Activated T-helper 1 cell treated with anti-CD3 and anti-CD28 coated beads, Interleukin-12 subunit alpha, Interleukin-12 subunit beta, Interleukin-2, Interleukin-4 antibody, amounts not matched to agents 30 ng/mL and 10 ng/mL and 1 ng/mL, durations not matched to agents 14 hours and 24 hours and 36 hours (primary cell): ENCODE results near the gene PPP1R18. TPM values are rescaled to one million over a fixed set of nuclear protein-coding genes. Genes with fewer than 3 reads are reported as not detected.
"Not testable (repeated sequence)": the region's sequence is repeated elsewhere in the genome, so short reads cannot be mapped to it uniquely, and the experiment has no call there.

ENCODE experiments used
- DNase-seq: peaks from one replicate; pipeline ENCODE4 v3.0.0; 2021; ENCODE audit warnings: low spot score
- H3K27ac Mint-ChIP-seq: one replicate; pipeline ENCODE4 v1.8.0; 2021; ENCODE audit warnings: mild to moderate bottlenecking, mixed read lengths
- H3K27me3 Mint-ChIP-seq: one replicate; pipeline ENCODE4 v1.8.0; 2022; ENCODE audit warnings: mild to moderate bottlenecking, moderate library complexity, mixed read lengths; ENCODE audit not compliant: insufficient read depth
- H3K36me3 Mint-ChIP-seq: one replicate; pipeline ENCODE4 v1.8.0; 2021; ENCODE audit warnings: low read depth, mixed read lengths
- H3K4me1 Mint-ChIP-seq: one replicate; pipeline ENCODE4 v1.8.0; 2021; ENCODE audit warnings: low read depth, mixed read lengths
- H3K4me3 Mint-ChIP-seq: one replicate; pipeline ENCODE4 v1.8.0; 2021; ENCODE audit warnings: mild to moderate bottlenecking, moderate library complexity, mixed read lengths
- H3K9me3 Mint-ChIP-seq: one replicate; pipeline ENCODE4 v1.8.0; 2021; ENCODE audit warnings: mixed read lengths
- intact Hi-C: fragments of 100-400 bp; cut with micrococcal nuclease; formaldehyde crosslinking; loops from one replicate; pipeline ENCODE4 v1.15.1; 2024
- total RNA-seq: library from RNA; stranded (reverse); gene quantifications from 2 replicates; pipeline ENCODE4 v1.2.3, GENCODE V29; 2022

PPP1R18 gene
- total RNA-seq, 1 donor from 2014 or later = 213 TPM

DNA sequence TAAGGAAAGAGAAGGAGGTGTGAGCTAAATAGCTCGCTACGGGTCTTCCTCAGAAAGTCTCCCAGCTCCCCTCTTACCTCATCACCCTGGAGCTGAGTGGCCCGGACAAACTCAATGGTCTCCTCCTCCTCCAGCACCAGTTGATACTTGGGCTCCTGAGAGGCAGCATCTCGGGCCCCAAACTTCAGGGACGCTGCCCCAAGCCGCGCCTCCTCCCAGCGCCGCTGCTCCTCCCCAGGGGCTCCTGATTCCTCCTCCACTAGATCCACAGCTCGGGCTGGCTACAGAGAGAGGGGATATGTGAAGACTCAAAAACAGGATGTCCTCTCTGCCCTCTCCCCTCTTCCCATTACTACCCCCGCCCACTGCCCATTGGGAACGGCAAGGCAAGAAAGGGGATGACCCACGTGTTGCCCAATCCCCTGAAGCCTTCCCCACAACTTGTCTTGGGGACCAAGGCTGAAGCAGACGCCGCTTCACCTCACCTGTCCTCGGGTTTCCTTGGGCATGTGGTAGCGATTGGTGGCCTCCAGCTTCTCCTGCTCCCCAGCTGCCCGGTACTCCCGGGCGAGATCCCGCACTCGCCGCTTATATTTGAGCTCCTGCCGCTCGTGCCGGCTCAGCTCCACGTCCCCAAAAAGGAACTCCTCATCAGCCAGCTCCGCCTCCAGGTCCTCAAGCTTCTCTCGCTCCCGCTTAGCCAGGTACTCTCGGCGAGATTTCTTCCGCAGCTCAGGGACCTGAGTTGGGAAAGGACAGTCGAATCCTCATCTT, 21.3 kb downstream of the PPP1R18 start:
- H3K27me3 Mint-ChIP-seq = no peaks in the 10 kb centered on the region
- peak overlapping the region; percentile 31 for H3K27ac Mint-ChIP-seq
- peaks cover 41% of the 10 kb centered on the region for H3K36me3 Mint-ChIP-seq
- no peak for DNase-seq
- intact Hi-C loops = no loop called here
- H3K4me1 Mint-ChIP-seq = peaks cover 16% of the 10 kb centered on the region
- H3K9me3 Mint-ChIP-seq = no peaks in the 10 kb centered on the region
- no peak overlapping the region for H3K4me3 Mint-ChIP-seq

DNA sequence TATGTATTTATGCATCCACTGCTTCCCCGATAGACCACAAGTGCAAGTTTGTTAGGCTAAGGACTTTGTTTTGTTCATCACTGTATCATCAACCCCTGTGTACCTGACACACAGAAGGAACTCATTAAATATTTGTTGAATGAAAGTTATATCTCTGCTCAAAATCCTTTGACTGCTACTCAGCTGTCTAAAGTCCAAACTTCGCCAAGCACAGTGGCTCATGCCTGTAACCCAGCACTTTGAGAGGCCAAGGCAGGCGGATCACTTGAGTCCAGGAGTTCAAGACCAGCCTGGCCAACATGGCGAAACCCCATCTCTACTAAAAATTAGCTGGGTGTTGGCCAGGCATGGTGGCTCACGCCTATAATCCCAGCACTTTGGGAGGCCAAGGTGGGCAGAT, 28.5 kb downstream of the PPP1R18 start:
- intact Hi-C loops = not testable (repeated sequence)

GRCh38 chr6:30657454-30657853, 29.0 kb downstream of the PPP1R18 start:
- intact Hi-C loops = no loop called here
- peaks cover 61% of the 10 kb centered on the region for H3K36me3 Mint-ChIP-seq
- no peak overlapping the region for H3K4me3 Mint-ChIP-seq
- no peak for DNase-seq
- H3K9me3 Mint-ChIP-seq = no peaks in the 10 kb centered on the region
- no peaks in the 10 kb centered on the region for H3K27me3 Mint-ChIP-seq
- peaks cover 10% of the 10 kb centered on the region for H3K4me1 Mint-ChIP-seq
- peak overlapping the region; percentile 9 for H3K27ac Mint-ChIP-seq

More for the DNA sequence above, 28.5 kb downstream of the PPP1R18 start:
- DNase-seq, H3K9me3 Mint-ChIP-seq, H3K4me3 Mint-ChIP-seq, H3K27me3 Mint-ChIP-seq: not testable (repeated sequence)
- Mint-ChIP-seq H3K27ac (peak overlapping the region; percentile 9), H3K4me1 (peaks cover 10% of the 10 kb centered on the region), H3K36me3 (peaks cover 66% of the 10 kb centered on the region)

- Mint-ChIP-seq H3K27ac (no peak overlapping the region), H3K4me1 (peaks cover 10% of the 10 kb centered on the region), H3K36me3 (peaks cover 59% of the 10 kb centered on the region), H3K4me3 (no peak overlapping the region), H3K27me3 (no peaks in the 10 kb centered on the region), H3K9me3 (no peaks in the 10 kb centered on the region)
- no peak for DNase-seq
- intact Hi-C loops = no loop called here
Observed at GRCh38 chr6:30656513-30656912, 29.9 kb downstream of the PPP1R18 start.

- intact Hi-C loops = no loop called here
- no peak for DNase-seq
- Mint-ChIP-seq H3K4me3 (no peak overlapping the region), H3K27me3 (no peaks in the 10 kb centered on the region), H3K4me1 (peaks cover 10% of the 10 kb centered on the region), H3K9me3 (no peaks in the 10 kb centered on the region), H3K36me3 (peaks cover 65% of the 10 kb centered on the region), H3K27ac (no peak overlapping the region)
Observed at GRCh38 chr6:30655743-30656094, 30.7 kb downstream of the PPP1R18 start.

DNA sequence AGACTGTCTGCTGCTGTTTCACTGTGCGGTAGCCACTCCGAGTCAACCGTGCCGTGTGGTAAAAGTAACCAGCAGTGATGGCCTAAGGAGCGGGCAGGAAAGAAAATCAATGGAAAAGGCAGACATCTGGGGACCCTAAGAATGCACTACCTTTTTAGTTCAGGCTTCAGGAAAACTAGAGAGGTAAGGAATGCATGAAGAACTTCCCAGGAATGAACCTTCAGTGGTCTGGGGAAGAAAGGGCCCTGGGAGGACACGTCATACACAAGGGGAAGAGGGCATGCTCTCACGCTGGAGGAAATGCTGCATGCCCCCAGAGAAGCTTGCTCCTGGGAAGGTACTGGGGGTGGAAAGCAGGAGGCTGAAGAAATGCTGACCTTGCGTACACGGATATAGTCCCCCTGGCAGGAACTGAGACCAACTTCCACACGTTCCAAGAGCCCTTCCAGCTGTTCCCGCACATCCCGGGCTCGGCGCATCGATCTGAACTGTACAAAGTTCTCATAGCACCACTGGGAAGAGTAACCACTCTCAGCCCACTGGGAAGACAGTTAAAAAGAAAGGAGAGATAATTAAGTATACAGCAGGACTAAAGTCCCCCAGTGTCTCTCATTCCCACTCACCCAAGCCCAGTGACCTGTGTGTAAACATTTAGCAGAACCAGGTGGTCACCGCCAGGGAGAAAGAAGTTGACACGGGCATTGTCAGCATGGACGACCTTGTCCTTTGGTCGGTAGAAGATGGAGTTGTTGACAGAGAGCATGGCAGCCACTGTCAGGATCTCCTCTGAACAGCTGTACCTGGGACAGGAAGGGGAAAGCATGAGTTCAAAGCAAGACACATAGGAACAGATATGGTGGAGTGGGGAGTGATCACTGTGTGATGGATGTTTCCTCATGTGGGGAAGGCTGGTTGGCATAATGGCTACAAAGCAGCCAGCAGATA, 31.4 kb downstream of the PPP1R18 start:
- Mint-ChIP-seq H3K36me3 (peaks cover 61% of the 10 kb centered on the region), H3K4me1 (peaks cover 10% of the 10 kb centered on the region), H3K27me3 (no peaks in the 10 kb centered on the region), H3K9me3 (no peaks in the 10 kb centered on the region), H3K4me3 (no peak overlapping the region), H3K27ac (peak overlapping the region; percentile 40)
- DNase-seq = no peak
- intact Hi-C loops = no loop called here

- Mint-ChIP-seq H3K9me3 (no peaks in the 10 kb centered on the region), H3K27ac (no peak overlapping the region), H3K36me3 (peaks cover 38% of the 10 kb centered on the region), H3K4me3 (no peak overlapping the region), H3K4me1 (peaks cover 13% of the 10 kb centered on the region), H3K27me3 (no peaks in the 10 kb centered on the region)
- DNase-seq = no peak
- intact Hi-C loops = no loop called here
Observed at GRCh38 chr6:30651143-30651542, 35.3 kb downstream of the PPP1R18 start.

- no peaks in the 10 kb centered on the region for H3K27me3 Mint-ChIP-seq
- H3K36me3 Mint-ChIP-seq = peaks cover 27% of the 10 kb centered on the region
- peak overlapping the region; percentile 90 for H3K4me3 Mint-ChIP-seq
- H3K27ac Mint-ChIP-seq = peak overlapping the region; percentile 91
- H3K9me3 Mint-ChIP-seq = no peaks in the 10 kb centered on the region
- peaks cover 19% of the 10 kb centered on the region for H3K4me1 Mint-ChIP-seq
- intact Hi-C loops = loop anchor here (1.0 kb wide), 6 partner anchors 26 to 261 kb away; partner anchors contain the start of genes DHX16, GTF2H4, MDC1 and MRPS18B
- DNase-seq = peak; percentile 73
Observed at GRCh38 chr6:30647242-30648116, 39.0 kb downstream of the PPP1R18 start.

DNA sequence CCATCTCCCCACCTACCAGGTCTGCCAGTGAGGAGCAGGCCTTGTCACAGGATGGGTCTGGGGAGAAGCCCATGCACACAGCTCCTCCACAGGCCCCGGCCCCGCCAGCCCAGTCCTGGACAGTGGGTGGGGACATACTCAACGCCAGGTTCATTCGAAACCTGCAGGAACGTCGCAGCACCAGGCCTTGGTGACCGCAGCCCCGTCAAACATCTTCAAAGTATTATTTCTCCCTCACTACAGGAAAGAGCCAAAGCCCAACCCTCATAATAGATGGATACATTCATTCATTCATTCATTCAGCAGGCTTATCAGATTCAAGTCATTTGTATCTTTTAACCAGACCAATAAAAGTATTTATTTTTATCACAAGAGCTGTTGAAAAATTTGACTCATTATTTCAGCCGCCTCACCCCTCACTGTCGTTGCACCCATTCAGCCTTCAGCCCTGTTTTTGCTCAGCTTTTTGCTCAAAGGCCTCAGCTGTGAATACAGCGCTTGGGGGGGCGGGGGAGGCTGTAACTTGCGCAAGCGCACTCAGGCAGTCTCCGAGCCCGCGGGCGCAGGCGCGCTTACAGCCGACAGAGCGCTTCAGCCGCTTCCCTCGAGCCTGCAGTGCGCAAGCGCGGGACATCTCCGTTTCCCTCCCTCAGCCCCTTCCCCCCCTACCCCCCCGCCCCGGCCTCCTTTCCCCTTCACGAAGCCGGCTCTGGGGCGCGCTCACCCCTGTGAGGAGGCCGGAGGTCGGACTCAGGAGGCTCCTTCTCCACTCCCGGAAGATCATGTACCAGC, 39.8 kb downstream of the PPP1R18 start, which contains the start of gene C6orf136:
C6orf136 (plus strand) TSS at position 684 of the 792 bp plus-strand sequence; CDS start at position 783, 99 bp downstream.
- H3K4me3 Mint-ChIP-seq = peak within 1 kb of the TSS; percentile 90
- intact Hi-C loops = loop anchor here (1.0 kb wide), 8 partner anchors 20 to 262 kb away; partner anchors contain the start of genes ABCF1, ATAT1, DHX16 and GTF2H4
- peaks cover 22% of the 10 kb centered on the region for H3K36me3 Mint-ChIP-seq
- H3K27me3 Mint-ChIP-seq = no peaks in the 10 kb centered on the region
- DNase-seq = peak; percentile 89
- peak within 1 kb of the TSS; percentile 91 for H3K27ac Mint-ChIP-seq
- H3K4me1 Mint-ChIP-seq = peaks cover 23% of the 10 kb centered on the region
- no peaks in the 10 kb centered on the region for H3K9me3 Mint-ChIP-seq

DNA sequence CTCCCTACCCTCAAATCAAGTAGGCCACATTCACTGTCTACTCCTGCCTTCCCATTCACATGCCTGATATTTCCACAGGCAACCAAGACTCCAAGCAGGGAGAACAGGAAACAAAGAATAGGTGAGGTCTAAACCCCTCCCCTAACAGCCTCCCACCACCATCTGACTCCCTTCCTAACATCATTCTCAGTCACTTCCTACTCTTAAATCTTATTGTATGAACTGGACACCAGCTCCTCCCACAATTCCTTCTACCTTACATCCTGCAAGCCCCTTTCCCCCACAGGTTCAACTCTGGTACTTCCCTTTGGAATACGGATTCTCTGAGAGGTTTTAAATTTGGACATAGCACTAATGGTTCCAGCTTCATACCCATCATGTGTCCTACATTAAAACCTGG, 40.5 kb downstream of the PPP1R18 start:
- intact Hi-C loops = loop anchor here (1.0 kb wide), 2 partner anchors 20 to 75 kb away; partner anchors contain the start of genes ABCF1 and ATAT1
- DNase-seq = no peak
- peak overlapping the region; percentile 60 for H3K27ac Mint-ChIP-seq
- peaks cover 29% of the 10 kb centered on the region for H3K4me1 Mint-ChIP-seq
- H3K36me3 Mint-ChIP-seq = peaks cover 23% of the 10 kb centered on the region
- peak overlapping the region; percentile 90 for H3K4me3 Mint-ChIP-seq
- no peaks in the 10 kb centered on the region for H3K27me3 Mint-ChIP-seq
- no peaks in the 10 kb centered on the region for H3K9me3 Mint-ChIP-seq

- H3K27ac Mint-ChIP-seq = no peak overlapping the region
- no peaks in the 10 kb centered on the region for H3K9me3 Mint-ChIP-seq
- peaks cover 26% of the 10 kb centered on the region for H3K36me3 Mint-ChIP-seq
- intact Hi-C loops = no loop called here
- H3K27me3 Mint-ChIP-seq = no peaks in the 10 kb centered on the region
- no peak overlapping the region for H3K4me3 Mint-ChIP-seq
- H3K4me1 Mint-ChIP-seq = peaks cover 38% of the 10 kb centered on the region
- DNase-seq = no peak
Observed at GRCh38 chr6:30644769-30645168, 41.7 kb downstream of the PPP1R18 start.
